Prostate gland (tissue), 2 donors: ENCODE data around the gene MEF2D. TPM values are rescaled to one million over a fixed set of nuclear protein-coding genes. Genes with fewer than 3 reads are reported as not detected.

Source experiments
- DNase-seq: peaks from one replicate; pipeline ENCODE4 v3.0.0-alpha.2; 2019; ENCODE audit warnings: low spot score
- H3K27ac ChIP-seq, 2 donors: fragments of 200-600 bp; sonication (generic); 2 replicates each; pipeline ENCODE4 v1.5.1; 2017 to 2019
- H3K27me3 ChIP-seq: fragments of 200-600 bp; sonication (generic); replicated peaks from 2 replicates; pipeline ENCODE4 v1.5.1; 2019; ENCODE audit not compliant: insufficient read depth
- H3K36me3 ChIP-seq, 2 donors: fragments of 200-600 bp; sonication (generic); 1 replicate in 1 of 2; 2 replicates in 1 of 2; pipeline versions ENCODE4 v1.5.1 to v1.8.1; 2017 to 2019
- H3K4me1 ChIP-seq: fragments of 200-600 bp; sonication (generic); replicated peaks from 2 replicates; pipeline ENCODE4 v1.5.1; 2019
- H3K4me3 ChIP-seq, 2 donors: fragments of 200-600 bp; sonication (generic); 2 replicates each; pipeline ENCODE4 v1.5.1; 2017 to 2019
- H3K9me3 ChIP-seq: fragments of 200-600 bp; sonication (generic); 2 replicates; pipeline ENCODE4 v1.5.1; 2017
- CTCF ChIP-seq, 4 experiments: fragments of 200-600 bp in 2 of 4; fragments of 450-650 bp in 2 of 4; sonication (generic) in 2 of 4; IDR thresholded peaks; 1 replicate in 3 of 4; 2 replicates in 1 of 4; pipeline ENCODE4 v1.5.1; 2016 to 2019; ENCODE audit warnings: antibody characterized with exemption in 4 of 4, mild to moderate bottlenecking in 2 of 4, moderate library complexity in 2 of 4
- POLR2A ChIP-seq: fragments of 450-650 bp; IDR thresholded peaks from one replicate; pipeline ENCODE4 v1.6.1; 2016; ENCODE audit warnings: antibody characterized with exemption, mild to moderate bottlenecking
- POLR2AphosphoS5 ChIP-seq: sonication (generic); formaldehyde crosslinking; IDR thresholded peaks from one replicate; pipeline ENCODE4 v1.6.1; 2017; ENCODE audit warnings: antibody characterized with exemption
- WGBS: methylation state at CpG from one replicate; pipeline ENCODE4 v1.1.5; 2018; 5-methylcytosine and 5-hydroxymethylcytosine counted together
- intact Hi-C: fragments of 100-400 bp; cut with DNase I; formaldehyde crosslinking; loops from one replicate; pipeline ENCODE4 v1.14.2; 2022
- total RNA-seq, 2 donors: library from RNA; depleted of rRNA; stranded (reverse); fragments of >200 nt; gene quantifications; one replicate each; pipeline ENCODE4 v1.1.0, GENCODE V29; 2016

Gene MEF2D
- total RNA-seq, 2 donors from 2014 or later: 52.1 to 128 TPM

- 82% methylated on average over 5 of the region's 6 CpGs for WGBS
- peaks cover 37% of the 10 kb centered on the region for H3K4me1 ChIP-seq
- DNase-seq: no peak
- intact Hi-C loops: no loop called here
- no peaks in the 10 kb centered on the region for H3K9me3 ChIP-seq
- no peaks in the 10 kb centered on the region for H3K27me3 ChIP-seq
- peak overlapping the region; percentile 43 to 92 for H3K27ac ChIP-seq
- no peak overlapping the region for H3K4me3 ChIP-seq
- peaks cover 11 to 15% of the 10 kb centered on the region in 2 donors for H3K36me3 ChIP-seq
- no peak for TF ChIP-seq POLR2A
- no peak for TF ChIP-seq CTCF (IDR thresholded peaks at IDR 0.05)
- TF ChIP-seq POLR2AphosphoS5: no peak
Measured at GRCh38 chr1:156468693-156469345, 31.8 kb downstream of the MEF2D start.

DNA sequence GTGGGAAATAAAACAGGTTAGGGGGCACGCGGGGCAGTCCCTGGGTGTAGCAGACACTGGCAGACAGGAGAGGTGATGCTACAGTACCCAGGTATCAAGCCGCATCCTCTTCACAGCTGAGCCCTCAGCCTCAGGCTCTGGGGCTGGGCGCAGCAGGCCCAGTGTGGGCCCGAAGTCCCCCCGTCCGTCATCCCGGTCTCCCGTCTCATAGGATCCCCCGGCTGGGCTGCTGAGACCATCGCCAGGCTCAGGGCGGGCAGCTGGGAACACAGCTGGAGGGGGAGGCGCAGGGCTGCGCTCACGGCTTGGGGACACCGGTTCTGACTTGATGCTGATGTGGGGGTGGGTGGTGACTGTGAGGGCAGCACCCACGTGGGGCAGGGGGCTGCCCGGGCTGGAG is 32.7 kb downstream of the MEF2D start:
- H3K4me1 ChIP-seq: peaks cover 37% of the 10 kb centered on the region

GRCh38 chr1:156467385-156467784 is 33.2 kb downstream of the MEF2D start:
- no peaks in the 10 kb centered on the region for H3K9me3 ChIP-seq
- intact Hi-C loops: no loop called here
- peaks cover 11 to 15% of the 10 kb centered on the region in 2 donors for H3K36me3 ChIP-seq
- H3K27ac ChIP-seq: peak overlapping the region in 1 of 2 donors; percentile 92
- peaks cover 37% of the 10 kb centered on the region for H3K4me1 ChIP-seq
- DNase-seq: no peak
- WGBS: 80% methylated on average over 9 of the region's 9 CpGs
- TF ChIP-seq POLR2A (no peak), POLR2AphosphoS5 (no peak), CTCF (IDR thresholded peaks at IDR 0.05) (no peak)
- no peak overlapping the region for H3K4me3 ChIP-seq
- H3K27me3 ChIP-seq: no peaks in the 10 kb centered on the region

More for the DNA sequence above, 32.7 kb downstream of the MEF2D start:
- no peak overlapping the region for H3K4me3 ChIP-seq
- 89% methylated on average over 18 of the region's 18 CpGs for WGBS
- H3K9me3 ChIP-seq: no peaks in the 10 kb centered on the region
- peaks cover 11 to 15% of the 10 kb centered on the region in 2 donors for H3K36me3 ChIP-seq
- no peak for DNase-seq
- no peaks in the 10 kb centered on the region for H3K27me3 ChIP-seq
- intact Hi-C loops: no loop called here
- TF ChIP-seq CTCF (IDR thresholded peaks at IDR 0.05) (no peak), POLR2A (no peak), POLR2AphosphoS5 (no peak)
- H3K27ac ChIP-seq: peak overlapping the region; percentile 43 to 92

- intact Hi-C loops: no loop called here
- WGBS: 49% methylated on average over 17 of the region's 17 CpGs
- H3K36me3 ChIP-seq: peaks cover 11 to 15% of the 10 kb centered on the region in 2 donors
- H3K27ac ChIP-seq: peak overlapping the region; percentile 83 to 92
- DNase-seq: no peak
- no peak overlapping the region for H3K4me3 ChIP-seq
- TF ChIP-seq CTCF (IDR thresholded peaks at IDR 0.05) (no peak), POLR2AphosphoS5 (no peak)
- no peaks in the 10 kb centered on the region for H3K9me3 ChIP-seq
- no peaks in the 10 kb centered on the region for H3K27me3 ChIP-seq
- peaks cover 24% of the 10 kb centered on the region for H3K4me1 ChIP-seq
Measured at GRCh38 chr1:156465747-156466365, 34.7 kb downstream of the MEF2D start.
